Thyroid gland (tissue), 4 donors: ENCODE measurements around the gene ABCD1. TPM values are rescaled to one million over a fixed set of nuclear protein-coding genes. Genes with fewer than 3 reads are reported as not detected.

Experiments
- DNase-seq, 2 donors: peaks; one replicate each; pipeline ENCODE4 v3.0.0-alpha.2; 2019
- H3K27ac ChIP-seq, 3 donors: fragments of 200-600 bp; sonication (generic); 1 replicate in 2 of 3; 2 replicates in 1 of 3; pipeline ENCODE4 v1.5.1; 2016 to 2019; ENCODE audit warnings: mild to moderate bottlenecking in 1 of 3, moderate library complexity in 1 of 3
- H3K27me3 ChIP-seq: fragments of 200-600 bp; sonication (generic); one replicate; pipeline ENCODE4 v1.5.1; 2019
- H3K36me3 ChIP-seq, 2 donors: fragments of 200-600 bp; sonication (generic); one replicate each; pipeline ENCODE4 v1.5.1; 2016 to 2019
- H3K4me1 ChIP-seq, 2 donors: fragments of 200-600 bp; sonication (generic); one replicate each; pipeline ENCODE4 v1.5.1; 2017 to 2019
- H3K4me3 ChIP-seq, 3 donors: fragments of 200-600 bp; sonication (generic); replicated peaks in 1 of 3; 1 replicate in 2 of 3; 2 replicates in 1 of 3; pipeline ENCODE4 v1.5.1; 2016; ENCODE audit warnings: mild to moderate bottlenecking in 1 of 3
- H3K9me3 ChIP-seq: fragments of 200-600 bp; sonication (generic); one replicate; pipeline ENCODE4 v1.5.1; 2017
- POLR2A ChIP-seq, 2 donors: fragments of 450-650 bp; IDR thresholded peaks; one replicate each; pipeline ENCODE4 v1.6.1; 2017; ENCODE audit warnings: antibody characterized with exemption in 2 of 2, mild to moderate bottlenecking in 2 of 2, moderate library complexity in 1 of 2
- whole genome bisulfite sequencing, 2 donors: methylation state at CpG; one replicate each; pipeline ENCODE4 v1.1.5; 2017; 5-methylcytosine and 5-hydroxymethylcytosine counted together
- intact Hi-C: fragments of 100-400 bp; cut with DNase I; formaldehyde crosslinking; loops from one replicate; pipeline ENCODE4 v1.15.1; 2023
- total RNA-seq, 4 donors: library from RNA; depleted of rRNA; stranded (reverse); fragments of >200 nt; gene quantifications; one replicate each; pipeline ENCODE4 v1.2.3, GENCODE V29; 2016
- TF ChIP-seq, protein P1 (sequence below), 6 experiments: fragments of 200-600 bp in 3 of 6; fragments of 450-650 bp in 3 of 6; sonication (generic) in 3 of 6; IDR thresholded peaks; one replicate each; pipeline ENCODE4 v1.5.1; 2016 to 2019; ENCODE audit warnings: antibody characterized with exemption in 6 of 6, mild to moderate bottlenecking in 2 of 6, inconsistent platforms in 1 of 6, moderate library complexity in 1 of 6

The ABCD1 gene
- total RNA-seq, 4 donors from 2014 or later = 7.0 to 11.8 (median 8.9) TPM

DNA sequence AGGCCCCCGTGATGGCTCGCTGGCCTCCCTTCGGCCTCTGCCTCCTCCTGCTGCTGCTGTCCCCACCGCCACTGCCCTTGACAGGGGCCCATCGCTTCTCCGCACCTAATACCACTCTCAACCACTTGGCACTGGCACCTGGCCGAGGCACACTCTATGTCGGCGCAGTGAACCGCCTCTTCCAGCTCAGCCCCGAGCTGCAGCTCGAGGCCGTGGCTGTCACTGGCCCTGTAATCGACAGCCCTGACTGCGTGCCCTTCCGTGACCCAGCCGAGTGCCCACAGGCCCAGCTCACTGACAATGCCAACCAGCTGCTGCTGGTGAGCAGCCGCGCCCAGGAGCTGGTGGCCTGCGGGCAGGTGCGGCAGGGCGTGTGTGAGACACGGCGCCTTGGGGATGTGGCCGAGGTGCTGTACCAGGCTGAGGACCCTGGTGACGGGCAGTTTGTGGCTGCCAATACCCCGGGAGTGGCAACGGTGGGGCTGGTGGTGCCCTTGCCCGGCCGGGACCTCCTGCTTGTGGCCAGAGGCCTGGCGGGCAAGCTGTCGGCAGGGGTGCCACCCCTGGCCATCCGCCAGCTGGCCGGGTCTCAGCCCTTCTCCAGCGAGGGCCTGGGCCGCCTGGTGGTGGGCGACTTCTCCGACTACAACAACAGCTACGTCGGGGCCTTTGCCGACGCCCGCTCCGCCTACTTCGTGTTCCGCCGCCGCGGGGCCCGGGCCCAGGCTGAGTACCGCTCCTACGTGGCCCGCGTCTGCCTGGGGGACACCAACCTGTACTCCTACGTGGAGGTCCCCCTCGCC, 42.4 kb downstream of the ABCD1 start:
- intact Hi-C loops = loop anchor here (5.0 kb wide), 1 partner anchor 185 kb away; no protein-coding TSS in a partner anchor
- Histone ChIP-seq H3K27ac (no peak overlapping the region), H3K27me3 (no peaks in the 10 kb centered on the region), H3K4me1 (no peaks in the 10 kb centered on the region), H3K4me3 (no peak overlapping the region), H3K9me3 (no peaks in the 10 kb centered on the region), H3K36me3 (no peaks in the 10 kb centered on the region)
- WGBS, 2 donors = 86 to 88% methylated on average over 8 to 11 of the region's 56 CpGs
- TF ChIP-seq, protein P1, sequence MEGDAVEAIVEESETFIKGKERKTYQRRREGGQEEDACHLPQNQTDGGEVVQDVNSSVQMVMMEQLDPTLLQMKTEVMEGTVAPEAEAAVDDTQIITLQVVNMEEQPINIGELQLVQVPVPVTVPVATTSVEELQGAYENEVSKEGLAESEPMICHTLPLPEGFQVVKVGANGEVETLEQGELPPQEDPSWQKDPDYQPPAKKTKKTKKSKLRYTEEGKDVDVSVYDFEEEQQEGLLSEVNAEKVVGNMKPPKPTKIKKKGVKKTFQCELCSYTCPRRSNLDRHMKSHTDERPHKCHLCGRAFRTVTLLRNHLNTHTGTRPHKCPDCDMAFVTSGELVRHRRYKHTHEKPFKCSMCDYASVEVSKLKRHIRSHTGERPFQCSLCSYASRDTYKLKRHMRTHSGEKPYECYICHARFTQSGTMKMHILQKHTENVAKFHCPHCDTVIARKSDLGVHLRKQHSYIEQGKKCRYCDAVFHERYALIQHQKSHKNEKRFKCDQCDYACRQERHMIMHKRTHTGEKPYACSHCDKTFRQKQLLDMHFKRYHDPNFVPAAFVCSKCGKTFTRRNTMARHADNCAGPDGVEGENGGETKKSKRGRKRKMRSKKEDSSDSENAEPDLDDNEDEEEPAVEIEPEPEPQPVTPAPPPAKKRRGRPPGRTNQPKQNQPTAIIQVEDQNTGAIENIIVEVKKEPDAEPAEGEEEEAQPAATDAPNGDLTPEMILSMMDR (IDR thresholded peaks at IDR 0.05) = no peak
- TF ChIP-seq POLR2A (IDR thresholded peaks at IDR 0.05) = no peak
- no peak for DNase-seq

DNA sequence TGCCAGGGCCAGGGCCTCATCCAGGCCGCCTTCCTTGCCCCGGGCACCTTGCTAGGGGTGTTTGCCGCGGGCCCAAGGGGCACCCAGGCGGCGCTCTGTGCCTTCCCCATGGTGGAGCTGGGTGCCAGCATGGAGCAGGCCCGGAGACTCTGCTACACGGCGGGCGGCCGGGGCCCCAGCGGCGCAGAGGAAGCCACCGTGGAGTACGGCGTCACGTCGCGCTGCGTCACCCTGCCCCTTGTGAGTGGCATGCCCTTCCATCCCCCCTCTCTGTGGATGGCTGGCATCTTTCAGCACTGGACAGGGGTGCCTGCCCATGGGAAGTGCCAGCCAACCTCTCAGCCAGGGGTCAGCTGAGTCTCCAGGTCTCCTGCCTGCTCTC, 43.0 kb downstream of the ABCD1 start:
- H3K9me3 ChIP-seq = no peaks in the 10 kb centered on the region
- no peak for DNase-seq
- intact Hi-C loops = loop anchor here (5.0 kb wide), 1 partner anchor 185 kb away; no protein-coding TSS in a partner anchor
- no peaks in the 10 kb centered on the region for H3K4me1 ChIP-seq
- no peaks in the 10 kb centered on the region for H3K27me3 ChIP-seq
- TF ChIP-seq POLR2A (IDR thresholded peaks at IDR 0.05) = no peak
- TF ChIP-seq, protein P1 (IDR thresholded peaks at IDR 0.05) = no peak
- no peak overlapping the region for H3K27ac ChIP-seq
- H3K4me3 ChIP-seq = no peak overlapping the region
- 94% methylated on average over 10 of the region's 20 CpGs; no CpG with 5 or more reads in 1 of the 2 donors for WGBS, 2 donors
- no peaks in the 10 kb centered on the region for H3K36me3 ChIP-seq

DNA sequence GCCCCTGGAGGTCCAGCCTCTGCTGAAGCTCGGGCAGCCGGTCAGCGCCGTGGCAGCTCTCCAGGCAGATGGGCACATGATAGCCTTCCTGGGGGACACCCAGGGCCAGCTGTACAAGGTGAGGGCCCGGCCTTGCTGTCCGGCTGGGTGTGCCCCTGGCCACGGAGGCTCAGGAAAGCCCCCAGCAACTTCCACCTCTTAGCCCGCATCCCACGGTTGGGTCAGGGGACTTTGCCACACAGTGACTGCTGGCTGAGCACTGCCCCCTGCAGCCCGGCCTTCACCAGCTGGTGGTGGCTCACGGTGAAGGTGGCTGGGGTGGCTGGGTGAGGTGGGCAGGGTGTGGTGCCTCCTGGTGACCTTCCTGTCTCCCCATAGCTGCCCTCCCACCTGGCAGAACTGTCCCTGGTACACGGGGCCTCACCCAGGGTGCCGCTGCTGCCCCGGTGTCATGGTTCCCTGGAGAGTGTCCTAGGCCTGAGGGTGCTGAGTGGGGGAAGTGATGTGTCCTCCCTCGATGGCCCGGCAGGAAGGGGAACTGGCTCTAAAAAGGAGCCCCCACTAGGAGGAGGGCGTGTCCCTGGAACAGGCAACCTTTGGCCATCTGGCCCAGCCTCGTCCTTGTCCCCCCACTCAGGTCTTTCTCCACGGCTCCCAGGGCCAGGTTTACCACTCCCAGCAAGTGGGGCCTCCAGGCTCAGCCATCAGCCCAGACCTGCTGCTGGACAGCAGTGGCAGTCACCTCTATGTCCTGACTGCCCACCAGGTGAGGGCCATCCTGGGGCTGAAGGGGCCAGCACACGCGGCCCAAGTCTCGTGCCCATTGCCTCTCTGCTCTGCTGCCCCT, 43.9 kb downstream of the ABCD1 start:
- TF ChIP-seq, protein P1 (IDR thresholded peaks at IDR 0.05) = no peak
- no peak for TF ChIP-seq POLR2A (IDR thresholded peaks at IDR 0.05)
- Histone ChIP-seq H3K27me3 (no peaks in the 10 kb centered on the region), H3K9me3 (no peaks in the 10 kb centered on the region), H3K36me3 (no peaks in the 10 kb centered on the region), H3K27ac (no peak overlapping the region), H3K4me3 (no peak overlapping the region), H3K4me1 (no peaks in the 10 kb centered on the region)
- intact Hi-C loops = loop anchor here (5.0 kb wide), 1 partner anchor 184 kb away; no protein-coding TSS in a partner anchor
- no peak for DNase-seq
- 87% methylated on average over 6 of the region's 22 CpGs; no CpG with 5 or more reads in 1 of the 2 donors for WGBS, 2 donors

DNA sequence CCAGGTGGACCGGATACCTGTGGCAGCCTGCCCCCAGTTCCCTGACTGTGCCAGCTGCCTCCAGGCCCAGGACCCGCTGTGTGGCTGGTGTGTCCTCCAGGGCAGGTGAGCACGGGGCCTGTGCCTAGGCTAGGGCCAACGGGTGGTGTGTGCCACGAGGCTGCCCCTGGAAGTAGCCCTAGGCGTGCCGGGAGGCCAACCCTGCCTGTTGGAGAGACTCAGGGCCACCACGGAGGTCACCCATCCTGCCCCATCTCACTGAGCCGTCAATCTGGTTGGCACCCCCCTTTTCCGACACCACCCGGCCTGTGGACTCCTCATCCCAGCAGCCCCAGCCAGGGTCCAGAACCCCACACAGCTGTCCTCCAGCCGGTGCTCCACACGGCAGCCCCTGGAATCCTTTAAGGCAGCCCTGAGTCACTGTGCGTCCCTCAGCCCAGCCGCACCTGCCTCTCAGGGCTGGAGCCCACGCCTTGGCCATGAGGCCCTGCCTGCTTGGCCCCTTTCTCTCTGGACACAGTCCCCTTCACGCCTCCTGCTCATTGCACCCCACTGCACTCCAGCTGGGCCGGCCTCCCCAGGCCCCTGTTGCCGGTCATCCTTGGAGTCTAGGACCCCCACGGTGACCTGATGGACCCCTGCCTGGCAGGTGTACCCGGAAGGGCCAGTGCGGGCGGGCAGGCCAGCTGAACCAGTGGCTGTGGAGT, 44.7 kb downstream of the ABCD1 start:
- H3K36me3 ChIP-seq = no peaks in the 10 kb centered on the region
- H3K27me3 ChIP-seq = no peaks in the 10 kb centered on the region
- 90 to 93% methylated on average over 4 to 9 of the region's 23 CpGs for WGBS, 2 donors
- TF ChIP-seq, protein P1 (IDR thresholded peaks at IDR 0.05) = no peak
- no peak for TF ChIP-seq POLR2A (IDR thresholded peaks at IDR 0.05)
- no peaks in the 10 kb centered on the region for H3K9me3 ChIP-seq
- DNase-seq = no peak
- intact Hi-C loops = loop anchor here (5.0 kb wide), 1 partner anchor 183 kb away; no protein-coding TSS in a partner anchor
- H3K27ac ChIP-seq = no peak overlapping the region
- no peak overlapping the region for H3K4me3 ChIP-seq
- H3K4me1 ChIP-seq = no peaks in the 10 kb centered on the region
